Umbilical cord (tissue), 2 donors: ENCODE data around the gene TCF4. TPM values are rescaled to one million over a fixed set of nuclear protein-coding genes. Genes with fewer than 3 reads are reported as not detected.

Source experiments
- DNase-seq: peaks from one replicate; pipeline ENCODE4 v3.0.0-alpha.2; 2015; ENCODE audit warnings: low spot score
- total RNA-seq: library from RNA; depleted of rRNA; stranded (reverse); fragments of >200 nt; gene quantifications from one replicate; pipeline ENCODE4 v1.2.3, GENCODE V29; 2014; ENCODE audit warnings: low replicate concordance; ENCODE audit not compliant: insufficient read depth

Gene TCF4
- total RNA-seq, 1 donor from 2014 or later = 136 TPM

DNA sequence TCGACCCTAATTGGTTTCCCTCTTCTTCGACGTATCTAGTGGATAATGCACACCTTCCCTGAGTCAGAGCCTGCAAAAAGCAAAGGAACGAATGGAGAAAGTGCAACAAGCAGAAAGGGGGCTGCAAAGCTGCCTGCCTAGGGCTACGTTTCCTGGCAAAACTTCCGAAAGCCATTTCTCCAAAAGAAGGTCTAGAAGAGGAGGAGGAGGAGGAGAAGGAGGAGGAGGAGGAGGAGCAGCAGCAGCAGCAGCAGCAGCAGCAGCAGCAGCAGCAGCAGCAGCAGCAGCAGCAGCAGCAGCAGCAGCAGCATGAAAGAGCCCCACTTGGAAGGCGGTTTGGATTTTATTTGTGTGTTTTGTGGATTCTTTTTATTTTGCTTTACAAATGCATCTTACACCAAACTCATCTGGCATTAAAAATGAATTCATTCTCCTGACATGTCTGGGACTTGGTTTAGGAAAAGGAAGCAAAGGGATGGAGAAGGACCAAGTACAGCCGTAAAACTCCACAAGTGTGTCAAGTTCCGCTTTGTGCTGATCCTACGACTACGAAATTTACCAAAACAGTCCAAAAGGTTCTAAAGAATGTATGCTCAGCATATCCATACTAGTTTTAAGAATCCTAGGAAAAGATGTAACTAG, 2.0 kb downstream of the TCF4 start:
- peak; percentile 65 for DNase-seq

DNA sequence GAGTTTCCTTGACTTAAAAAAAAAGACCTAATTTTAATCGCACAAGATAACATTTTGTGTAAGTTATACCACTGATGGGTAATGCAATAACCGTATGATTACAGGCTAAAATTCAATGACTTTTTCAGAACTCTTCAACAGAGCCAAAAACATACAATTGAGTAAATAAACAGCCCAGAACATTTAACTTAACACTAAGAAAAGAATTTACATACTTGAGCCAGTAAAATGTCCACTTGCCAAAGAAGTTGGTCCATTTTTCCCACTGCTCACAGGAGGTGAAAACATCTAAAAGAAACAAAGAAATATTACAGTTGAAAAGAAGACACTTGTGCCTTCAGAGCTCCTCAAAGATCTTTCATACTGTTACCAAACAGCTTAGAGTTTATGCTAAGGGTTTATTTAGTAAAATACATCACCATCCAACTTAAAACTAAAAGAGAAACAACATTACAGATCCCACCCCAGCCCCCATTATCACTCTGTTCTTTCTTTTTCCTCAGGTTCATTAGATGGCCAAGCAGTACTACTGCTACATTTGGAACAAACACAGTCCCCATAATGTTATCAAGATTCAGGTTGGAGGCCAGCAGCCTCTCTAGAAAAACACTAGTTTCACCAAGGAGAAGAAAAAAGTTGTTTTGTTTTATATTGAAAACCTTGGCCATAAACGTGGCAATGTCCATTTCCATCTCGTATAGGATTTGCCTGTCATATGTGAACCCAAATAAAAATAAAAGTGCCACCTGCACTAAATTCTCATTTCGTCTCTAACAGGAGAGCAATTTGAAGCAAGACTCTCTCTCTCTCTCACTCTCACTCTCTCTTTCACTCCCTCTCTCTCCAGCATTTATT, 2.7 kb downstream of the TCF4 start:
- peak; percentile 15 for DNase-seq

DNA sequence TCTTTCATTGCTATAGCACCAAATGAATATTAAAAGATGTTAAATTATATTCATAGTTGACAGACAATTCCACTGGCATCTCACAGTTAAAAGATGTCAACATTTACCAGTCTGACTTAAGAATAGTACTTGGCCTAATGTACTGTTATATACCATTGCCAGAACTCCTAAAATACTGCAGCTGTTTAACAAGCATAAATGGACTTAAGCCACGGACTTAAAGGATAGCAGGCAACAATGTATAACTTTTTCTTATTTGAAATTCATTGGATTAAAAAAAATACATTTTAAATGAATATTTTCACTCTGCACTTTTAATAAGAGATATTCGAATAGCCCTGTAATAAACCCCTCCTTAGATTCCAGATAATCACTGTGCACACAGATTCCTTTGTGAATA, 3.8 kb downstream of the TCF4 start:
- DNase-seq = peak; percentile 43

DNA sequence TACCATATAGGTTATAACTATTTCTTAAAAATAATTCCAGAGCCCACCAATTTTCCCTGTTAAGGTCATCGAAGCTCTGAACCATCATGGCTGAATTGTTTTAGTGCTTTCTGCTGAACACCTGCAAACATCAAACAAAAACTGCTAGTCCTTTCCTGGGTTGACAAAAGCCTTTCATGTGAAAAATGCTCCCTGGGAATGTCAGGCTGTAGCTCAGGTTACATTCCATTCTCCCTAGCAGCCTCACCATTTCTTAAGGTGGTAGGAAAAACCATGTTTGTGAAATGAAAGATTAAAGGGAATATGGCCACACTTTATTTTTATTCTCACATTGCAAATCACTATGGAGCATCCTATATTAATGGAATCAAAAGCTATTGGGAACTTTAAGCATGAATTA, 5.7 kb downstream of the TCF4 start:
- DNase-seq = no peak

DNA sequence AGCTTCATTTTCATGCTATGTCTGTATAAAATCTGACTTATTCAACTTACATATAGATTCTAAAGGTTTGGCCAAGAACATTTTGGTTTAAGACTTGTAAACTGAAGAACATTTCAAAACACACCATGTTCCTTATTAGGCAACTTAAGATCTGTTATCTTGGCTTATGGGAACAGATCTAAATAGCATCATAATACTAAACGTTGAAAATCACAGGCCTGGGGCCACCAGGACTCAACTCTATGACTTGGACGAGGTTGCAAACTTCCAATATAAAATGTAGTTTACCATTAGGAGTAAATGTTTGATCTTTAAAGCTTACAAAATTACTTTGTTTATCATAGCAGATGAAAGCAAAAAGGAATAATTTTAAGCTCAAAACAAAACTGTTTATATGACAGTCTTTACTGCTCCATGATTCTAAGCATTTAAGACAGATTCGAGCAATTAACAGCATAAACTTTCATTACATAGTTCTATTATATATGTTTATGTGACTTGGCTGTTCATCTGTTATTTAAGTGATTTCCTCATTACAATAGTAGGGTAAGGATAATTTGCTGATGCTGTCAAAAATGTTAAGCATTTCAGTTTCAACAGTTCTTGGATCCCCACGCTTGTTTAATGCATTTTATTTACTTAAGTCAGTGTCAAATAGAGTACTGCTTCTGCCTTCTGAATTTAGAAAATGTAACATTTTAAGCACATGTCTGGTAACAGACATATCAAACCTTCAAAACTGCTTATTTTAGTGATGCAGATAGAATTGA, 8.3 kb downstream of the TCF4 start:
- DNase-seq = no peak

DNA sequence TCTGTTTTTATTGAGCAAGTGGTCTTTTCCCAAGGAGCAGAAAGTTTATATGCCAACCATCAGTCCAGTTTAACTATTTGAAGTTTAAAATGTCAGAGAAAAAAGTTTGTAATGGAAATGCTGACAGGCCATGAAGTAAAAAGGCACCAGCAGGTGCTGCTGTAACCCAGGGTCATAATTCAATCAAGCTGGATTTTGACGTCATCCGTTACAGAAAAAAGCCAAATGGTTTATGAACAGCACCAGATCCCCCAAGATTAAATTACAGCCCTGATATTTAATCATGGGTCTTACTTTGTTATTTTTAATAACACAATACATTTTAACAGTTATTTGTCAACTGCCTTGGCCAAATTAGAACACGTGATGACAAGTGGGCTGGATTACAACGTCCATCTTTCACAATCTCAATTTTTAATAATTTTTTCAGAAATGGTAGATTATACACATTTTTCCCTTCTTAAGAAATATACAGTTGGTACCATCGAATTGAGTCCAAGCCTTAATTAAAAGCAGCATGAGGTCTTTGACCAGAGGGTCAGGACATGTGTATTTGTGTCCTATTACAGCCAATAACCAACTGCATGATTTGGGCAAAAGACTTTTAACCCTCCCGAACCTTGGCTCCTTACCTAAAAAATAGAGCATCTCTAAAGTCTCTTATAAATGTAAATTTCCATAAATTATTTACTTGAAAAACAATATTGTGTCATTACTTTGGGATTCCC, 10.0 kb downstream of the TCF4 start:
- no peak for DNase-seq

DNA sequence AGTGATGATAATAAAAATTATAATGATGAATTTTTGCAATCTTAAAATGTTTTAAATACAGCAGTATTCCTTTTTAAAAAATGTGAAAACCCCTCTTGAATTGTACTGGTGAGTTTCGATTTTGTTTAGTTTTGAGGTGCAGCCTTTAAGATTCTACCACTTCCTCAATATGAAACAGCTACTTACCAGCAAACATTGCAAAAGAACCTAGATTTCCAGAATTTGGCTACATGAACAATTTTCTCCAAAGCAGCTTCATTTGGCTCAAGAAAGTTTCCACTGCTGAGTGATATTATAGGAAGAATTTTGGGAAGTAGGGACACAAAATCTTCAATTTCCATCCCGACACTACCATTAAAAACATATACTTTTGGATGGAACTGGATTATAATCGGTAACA, 12.0 kb downstream of the TCF4 start:
- DNase-seq = no peak

DNA sequence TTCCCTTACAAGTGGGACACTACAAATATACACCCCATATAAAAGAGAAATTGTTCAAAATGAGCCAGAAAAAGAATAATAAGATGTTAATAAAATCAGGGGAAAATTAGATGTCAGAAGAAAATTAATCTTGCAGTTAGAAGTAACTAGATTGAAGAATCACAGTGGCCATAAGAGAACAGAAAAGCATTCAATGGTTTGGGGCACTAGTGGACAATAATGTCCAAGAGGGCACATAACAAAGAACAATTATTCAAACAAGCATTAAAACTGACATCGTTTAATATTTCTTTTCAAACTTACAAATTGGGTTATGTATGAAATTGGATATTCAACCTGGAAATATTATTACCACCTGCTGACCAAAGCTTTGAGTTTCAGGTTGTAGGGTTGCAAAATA, 12.9 kb downstream of the TCF4 start:
- no peak for DNase-seq

DNA sequence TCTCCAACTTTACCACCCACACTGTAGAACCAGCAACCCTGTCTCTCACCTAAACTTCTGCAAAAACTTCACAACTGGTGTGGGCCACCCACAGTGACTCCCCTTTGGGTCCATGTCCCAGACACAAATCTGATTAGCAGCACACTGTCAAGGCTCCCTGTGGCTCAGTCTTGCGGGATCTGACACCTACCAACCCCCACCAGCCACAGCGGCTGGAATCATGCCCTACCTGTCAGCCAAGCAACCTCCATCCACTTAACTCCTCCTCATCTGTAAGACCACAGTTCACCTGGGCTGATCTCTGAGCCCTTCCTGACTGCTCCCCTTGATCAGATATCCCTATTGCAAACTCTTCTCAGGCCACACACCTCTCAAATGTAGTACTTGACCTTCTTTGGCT, 14.6 kb downstream of the TCF4 start:
- no peak for DNase-seq

DNA sequence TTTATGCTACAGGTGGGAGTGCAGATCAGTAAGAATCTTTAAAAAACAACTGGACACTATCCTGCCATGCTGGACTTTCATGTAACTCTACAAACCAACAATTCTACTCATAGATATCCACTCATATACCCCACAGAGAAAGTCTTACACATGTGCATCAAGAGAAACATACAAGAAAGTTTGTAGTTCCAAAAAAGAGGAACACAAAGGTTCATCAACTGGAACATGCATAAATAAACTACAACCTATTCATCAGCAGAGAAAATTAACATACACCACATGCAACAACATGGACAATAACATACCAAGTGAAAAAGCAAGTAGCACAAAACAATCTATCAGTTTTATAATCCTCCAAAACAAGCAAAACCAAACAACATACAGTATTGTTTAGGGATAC, 17.0 kb downstream of the TCF4 start:
- no peak for DNase-seq

DNA sequence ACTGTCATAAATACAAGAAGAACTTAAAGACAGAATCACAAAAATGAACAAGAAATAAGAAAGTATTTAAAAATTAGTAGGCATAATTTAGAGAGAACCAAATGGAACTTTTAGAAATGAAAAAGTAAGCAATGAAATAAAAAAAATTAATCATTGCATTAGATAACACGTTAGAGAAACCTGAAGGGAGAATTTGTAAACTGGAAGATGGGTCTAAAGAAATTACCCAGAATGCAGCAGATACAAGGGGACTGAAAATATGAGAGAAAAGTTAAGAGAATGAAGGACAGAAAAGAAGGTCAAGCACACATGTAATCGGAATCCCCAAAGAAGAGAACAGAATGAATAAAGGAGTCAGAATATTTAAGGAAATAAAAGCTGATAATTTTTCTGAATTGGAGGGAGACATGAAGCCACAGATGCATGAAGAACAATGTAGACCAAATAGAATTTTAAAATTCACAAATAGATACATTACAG, 21.5 kb downstream of the TCF4 start:
- DNase-seq = no peak

DNA sequence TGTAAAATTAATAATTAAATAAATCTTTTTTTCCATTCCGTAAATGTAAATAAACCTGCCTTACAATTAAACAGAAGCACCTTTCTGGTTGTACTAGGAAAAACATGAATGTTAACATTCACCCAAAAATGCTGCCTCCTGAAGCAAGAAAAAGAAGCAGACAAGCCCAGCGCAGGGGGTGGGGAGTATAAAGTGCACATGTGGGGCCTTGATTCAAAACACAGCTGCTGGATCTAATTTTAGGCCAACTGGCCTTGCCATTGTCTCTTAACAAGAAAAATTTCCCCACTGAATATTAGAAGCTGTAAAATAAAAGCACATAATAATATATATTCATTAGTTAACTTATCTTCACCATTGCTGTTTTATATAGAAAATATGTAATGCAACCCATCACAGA, 28.3 kb downstream of the TCF4 start:
- DNase-seq = no peak

DNA sequence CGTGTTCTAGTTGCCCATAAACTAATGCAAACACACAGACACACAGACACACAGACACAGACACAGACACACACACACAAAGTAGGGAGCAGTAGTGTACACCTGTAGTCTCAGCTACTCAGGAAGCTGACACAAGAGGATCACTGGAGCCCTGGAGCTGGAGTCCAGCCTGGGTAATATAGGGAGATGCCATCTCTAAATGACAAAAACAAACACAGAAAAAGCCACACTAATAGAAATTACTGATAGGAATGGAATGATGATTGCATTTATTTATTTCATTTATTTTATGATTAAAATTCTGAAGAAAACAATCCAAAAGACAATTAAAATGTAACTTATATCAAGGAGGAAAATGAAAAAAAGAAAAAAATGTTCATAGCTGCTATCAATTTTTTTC, 30.8 kb downstream of the TCF4 start:
- DNase-seq = no peak

DNA sequence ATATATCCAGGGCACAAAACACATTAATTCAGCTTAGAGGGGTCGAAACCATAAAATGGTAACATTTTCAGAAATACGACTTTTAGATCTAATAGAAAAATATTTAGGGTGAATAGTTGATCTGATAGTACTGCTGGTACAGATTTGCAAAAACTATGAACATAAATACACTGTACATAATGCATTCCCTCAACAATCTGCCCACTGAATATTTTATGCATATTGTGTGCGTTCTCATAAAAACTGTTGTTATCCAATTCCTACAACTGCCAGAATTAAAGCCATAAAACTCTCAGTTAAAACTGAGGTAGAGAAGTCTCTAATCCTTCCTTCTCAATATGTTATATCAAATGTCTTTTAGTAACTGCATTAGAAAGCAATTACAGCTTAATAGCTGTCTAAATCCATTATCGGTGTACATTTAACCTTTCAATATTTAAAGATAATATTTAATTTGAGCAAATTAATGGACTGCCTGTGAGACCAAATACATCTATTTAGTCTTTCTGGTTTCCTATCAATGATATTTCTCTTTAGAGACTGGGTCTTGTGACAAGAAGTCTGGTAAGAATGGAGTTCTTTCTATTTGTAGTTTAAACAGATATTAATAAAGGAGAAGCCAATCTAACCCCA, 32.5 kb downstream of the TCF4 start:
- DNase-seq = no peak

DNA sequence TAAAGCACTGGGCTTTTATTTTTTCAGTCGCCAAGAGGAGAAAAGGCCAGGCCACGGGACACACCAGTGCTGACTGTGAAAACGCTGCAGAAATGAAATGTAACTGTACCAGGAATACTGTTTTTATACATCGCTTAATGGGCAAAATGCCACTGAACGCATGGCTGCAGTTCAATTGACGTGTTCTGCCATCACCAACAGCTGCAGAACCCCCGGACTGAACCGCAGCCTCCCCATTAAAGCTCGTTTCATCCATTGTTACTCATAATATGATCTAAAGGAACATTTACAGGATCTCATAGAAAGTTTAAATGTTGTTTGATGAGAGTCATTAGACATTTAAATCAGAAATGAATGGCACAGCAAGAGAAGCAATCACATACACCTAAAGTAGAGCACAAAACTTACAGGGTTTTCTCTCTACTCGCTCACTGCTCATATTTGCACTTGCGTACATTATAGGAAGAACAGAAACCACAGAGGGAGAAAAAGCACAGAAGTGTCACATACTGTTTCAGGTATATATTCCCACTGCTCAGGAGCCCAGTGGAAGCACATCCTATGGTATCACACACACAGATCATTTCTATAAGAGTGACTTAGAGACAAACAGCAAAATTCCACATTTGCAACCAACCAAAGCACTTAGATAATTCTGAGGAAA, 35.3 kb downstream of the TCF4 start:
- no peak for DNase-seq

DNA sequence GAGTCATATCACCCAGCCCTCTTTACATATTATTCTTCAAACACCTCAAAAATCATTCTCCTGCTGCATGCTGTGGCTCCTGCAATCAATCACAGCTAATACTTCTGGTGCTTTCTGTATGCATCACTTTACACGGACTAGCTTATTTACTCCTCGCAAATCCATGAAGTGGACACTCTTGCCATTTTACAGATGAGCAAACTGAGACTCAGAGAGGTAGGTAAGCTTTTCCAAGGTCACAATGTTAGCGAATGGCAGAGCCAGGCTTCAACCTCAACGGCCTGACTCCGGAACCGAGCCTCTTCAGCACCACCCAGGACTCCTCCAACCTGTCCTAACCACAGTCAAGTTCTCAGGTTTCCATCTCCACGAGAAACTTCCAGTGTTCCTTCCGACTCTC, 36.8 kb downstream of the TCF4 start:
- DNase-seq = no peak

DNA sequence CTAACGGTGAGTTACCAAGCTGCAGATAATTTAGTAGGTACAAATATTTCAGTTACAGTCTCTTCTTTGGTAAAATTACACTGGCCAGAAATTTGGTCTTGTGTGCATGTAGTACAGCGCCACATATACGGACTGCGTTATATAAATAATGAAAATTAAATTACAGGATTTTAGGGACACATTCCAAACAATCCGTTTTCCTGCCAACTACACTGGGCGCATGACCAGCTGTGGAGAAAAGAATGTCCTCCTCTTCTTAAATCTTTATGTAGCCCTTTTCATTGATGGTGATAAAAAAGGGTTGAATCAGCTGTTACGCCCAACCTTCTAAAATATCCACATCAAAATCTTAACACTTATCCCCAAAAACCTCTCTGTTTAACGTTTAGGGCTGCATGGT, 37.5 kb downstream of the TCF4 start:
- DNase-seq = no peak

DNA sequence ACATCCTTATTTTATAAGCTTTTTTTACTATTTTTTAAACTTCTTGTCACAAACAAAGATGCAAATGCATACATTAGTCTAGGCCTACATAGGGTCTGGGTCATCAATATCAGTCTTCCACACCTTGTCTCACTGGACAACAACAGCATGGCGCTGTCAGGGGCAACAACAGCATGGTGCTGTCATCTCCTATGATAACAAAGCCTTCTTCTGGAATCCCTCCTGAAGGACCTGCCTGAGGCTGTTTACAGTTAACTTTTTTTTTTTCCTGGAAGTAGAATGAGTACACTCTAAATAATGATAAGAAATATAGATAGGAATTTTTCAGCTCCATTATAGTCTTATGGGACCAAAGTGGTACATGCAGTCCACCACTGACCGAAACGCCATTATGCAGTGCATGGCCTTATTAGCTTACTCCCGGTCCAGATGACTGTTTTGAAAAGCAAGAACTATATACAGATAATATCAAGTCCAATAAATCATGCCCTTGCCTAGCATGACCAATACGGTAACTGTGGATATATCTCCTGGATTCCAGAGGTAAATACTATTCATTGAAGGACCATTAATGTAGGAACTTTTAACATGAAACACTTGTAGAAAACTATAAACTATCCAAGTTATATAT, 38.4 kb downstream of the TCF4 start:
- no peak for DNase-seq

DNA sequence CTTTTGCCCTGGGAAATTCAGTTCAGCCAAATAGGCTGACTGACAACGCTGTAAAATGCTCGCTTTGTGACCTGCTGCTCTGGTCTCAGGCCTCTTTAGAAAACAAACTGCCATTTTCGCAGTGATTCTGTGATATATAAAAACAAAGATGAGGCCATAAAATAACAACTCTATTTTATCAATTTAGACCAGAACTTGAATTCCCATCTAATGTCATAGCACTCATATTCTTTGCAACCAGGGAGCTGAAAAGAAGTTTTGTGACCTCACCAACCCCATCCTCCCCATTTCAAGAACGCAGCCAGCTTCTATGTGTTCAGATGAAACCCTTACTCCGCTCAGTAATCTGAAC, 40.3 kb downstream of the TCF4 start:
- no peak for DNase-seq
